ENCODE measurements around the gene BCCIP. TPM values are rescaled to one million over a fixed set of nuclear protein-coding genes. Genes with fewer than 3 reads are reported as not detected.

BCCIP gene
- total and polyA plus RNA-seq, 12 donors = 20.5 to 103 (median 38.8) TPM

DNA sequence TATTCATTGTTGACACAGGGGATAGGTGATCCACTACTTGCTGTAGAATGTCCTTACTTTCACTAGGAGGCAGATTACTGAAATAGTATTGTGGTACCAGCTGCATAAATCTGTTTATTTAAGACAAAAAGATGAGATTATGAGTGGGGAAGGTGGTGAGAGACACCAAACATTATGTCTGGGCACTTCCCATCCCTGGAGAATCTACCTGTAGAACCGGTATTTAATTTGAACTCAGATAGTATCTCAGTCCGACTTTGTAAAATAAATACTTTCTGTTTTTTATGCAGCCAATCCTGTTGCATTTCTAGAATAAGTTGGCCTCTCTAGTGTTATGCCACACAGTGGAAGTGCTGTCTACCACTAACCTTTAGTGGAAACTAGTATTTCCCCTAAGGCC is 13.4 kb downstream of the BCCIP start:
- intact Hi-C loops (cut with DNase I) = loop anchor here in 1 of 2 donors (10.0 kb wide), 1 partner anchor 92 kb away; no protein-coding TSS in a partner anchor
- WGBS, 4 donors = 88 to 94% (median 91%) methylated on average over 2 of the region's 2 CpGs
- Histone ChIP-seq H3K27ac (no peak overlapping the region), H3K27me3 (no peaks in the 10 kb centered on the region), H3K4me1 (replicated peaks in 1 of 2) (no peaks in the 10 kb centered on the region), H3K36me3 (replicated peaks in 1 of 2) (peaks cover 0 to 90% of the 10 kb centered on the region in 2 donors), H3K9me3 (replicated peaks in 1 of 3) (no peaks in the 10 kb centered on the region), H3K4me3 (no peak overlapping the region)
- DNase-seq = no peak
- TF ChIP-seq POLR2A (IDR thresholded peaks at IDR 0.05) = no peak
- TF ChIP-seq, protein P1, sequence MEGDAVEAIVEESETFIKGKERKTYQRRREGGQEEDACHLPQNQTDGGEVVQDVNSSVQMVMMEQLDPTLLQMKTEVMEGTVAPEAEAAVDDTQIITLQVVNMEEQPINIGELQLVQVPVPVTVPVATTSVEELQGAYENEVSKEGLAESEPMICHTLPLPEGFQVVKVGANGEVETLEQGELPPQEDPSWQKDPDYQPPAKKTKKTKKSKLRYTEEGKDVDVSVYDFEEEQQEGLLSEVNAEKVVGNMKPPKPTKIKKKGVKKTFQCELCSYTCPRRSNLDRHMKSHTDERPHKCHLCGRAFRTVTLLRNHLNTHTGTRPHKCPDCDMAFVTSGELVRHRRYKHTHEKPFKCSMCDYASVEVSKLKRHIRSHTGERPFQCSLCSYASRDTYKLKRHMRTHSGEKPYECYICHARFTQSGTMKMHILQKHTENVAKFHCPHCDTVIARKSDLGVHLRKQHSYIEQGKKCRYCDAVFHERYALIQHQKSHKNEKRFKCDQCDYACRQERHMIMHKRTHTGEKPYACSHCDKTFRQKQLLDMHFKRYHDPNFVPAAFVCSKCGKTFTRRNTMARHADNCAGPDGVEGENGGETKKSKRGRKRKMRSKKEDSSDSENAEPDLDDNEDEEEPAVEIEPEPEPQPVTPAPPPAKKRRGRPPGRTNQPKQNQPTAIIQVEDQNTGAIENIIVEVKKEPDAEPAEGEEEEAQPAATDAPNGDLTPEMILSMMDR (IDR thresholded peaks at IDR 0.05) = no peak

DNA sequence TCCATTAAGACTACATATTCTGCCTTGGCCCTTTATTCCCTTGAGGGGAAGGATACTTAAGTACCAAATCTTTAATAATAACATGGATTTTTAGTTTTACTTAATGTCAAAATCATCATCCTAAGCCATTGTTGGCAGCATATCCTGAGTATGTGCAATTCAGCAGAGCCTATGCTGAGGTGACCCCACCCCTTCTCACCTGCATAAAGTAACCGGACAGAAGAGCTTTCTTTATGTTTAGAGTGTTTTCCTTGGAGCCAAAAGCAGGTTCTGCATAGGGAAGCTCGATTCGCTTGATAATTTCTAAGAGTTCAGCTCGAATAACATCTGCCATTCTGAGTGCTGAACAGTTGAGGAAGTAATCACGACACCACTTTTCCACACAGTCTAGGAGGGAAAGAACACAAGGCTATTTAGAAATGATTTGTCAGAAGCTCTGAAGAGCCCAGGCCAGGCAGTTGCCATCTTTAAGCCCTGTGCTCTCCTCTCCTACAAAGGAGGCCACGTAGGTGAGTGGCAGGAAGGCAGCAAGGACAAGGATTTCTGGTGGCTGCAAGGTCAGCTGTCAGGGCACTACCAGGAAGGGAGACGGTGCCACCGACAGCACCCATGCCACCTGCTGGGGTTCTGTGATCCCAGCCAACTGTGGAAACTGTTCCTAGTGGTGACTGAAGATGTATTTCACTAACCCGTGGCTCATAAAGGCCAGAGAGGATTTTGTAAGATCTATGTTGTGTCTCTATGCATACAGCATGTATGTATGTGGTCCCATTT is 15.6 kb downstream of the BCCIP start:
- no peak for DNase-seq
- WGBS, 4 donors = 71 to 86% (median 79%) methylated on average over 7 to 9 of the region's 9 CpGs
- intact Hi-C loops (cut with DNase I) = loop anchor here in 1 of 2 donors (10.0 kb wide), 1 partner anchor 94 kb away; no protein-coding TSS in a partner anchor
- no peaks in the 10 kb centered on the region for H3K27me3 ChIP-seq
- H3K27ac ChIP-seq = no peak overlapping the region
- H3K4me3 ChIP-seq = no peak overlapping the region
- no peaks in the 10 kb centered on the region for H3K9me3 ChIP-seq (replicated peaks in 1 of 3)
- peaks cover 0 to 75% of the 10 kb centered on the region in 2 donors for H3K36me3 ChIP-seq (replicated peaks in 1 of 2)
- TF ChIP-seq, protein P1 (IDR thresholded peaks at IDR 0.05) = no peak
- TF ChIP-seq POLR2A (IDR thresholded peaks at IDR 0.05) = no peak
- peaks cover 0 to under 1% of the 10 kb centered on the region in 2 donors for H3K4me1 ChIP-seq (replicated peaks in 1 of 2)

DNA sequence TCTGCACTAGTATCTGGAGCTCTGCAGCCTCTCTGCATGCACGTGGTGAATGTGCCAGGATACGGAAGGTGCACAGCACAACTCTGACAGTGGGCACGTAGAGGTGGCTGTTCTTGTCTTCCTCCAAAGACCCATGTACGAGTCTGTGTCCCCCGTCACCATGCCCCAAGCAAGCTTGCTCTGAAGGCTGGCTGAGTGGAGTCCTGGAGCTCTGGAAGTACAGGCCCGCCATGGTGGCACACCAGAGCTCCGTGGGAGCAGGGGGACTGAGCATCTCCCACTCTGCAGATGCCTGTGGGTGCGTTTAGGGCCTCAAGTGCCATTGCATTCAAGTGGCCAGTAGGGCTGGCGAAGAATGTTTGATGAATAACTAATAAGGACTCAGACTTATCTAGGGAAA is 17.1 kb downstream of the BCCIP start:
- no peak for TF ChIP-seq POLR2A (IDR thresholded peaks at IDR 0.05)
- TF ChIP-seq, protein P1 (IDR thresholded peaks at IDR 0.05) = no peak
- intact Hi-C loops (cut with DNase I) = no loop called here
- DNase-seq = no peak
- WGBS, 4 donors = 93 to 98% (median 95%) methylated on average over 6 to 9 of the region's 9 CpGs
- H3K36me3 ChIP-seq (replicated peaks in 1 of 2) = peaks cover 0 to 69% of the 10 kb centered on the region in 2 donors
- H3K9me3 ChIP-seq (replicated peaks in 1 of 3) = no peaks in the 10 kb centered on the region
- H3K4me3 ChIP-seq = no peak overlapping the region
- no peaks in the 10 kb centered on the region for H3K27me3 ChIP-seq
- peaks cover 6 to 14% of the 10 kb centered on the region in 2 donors for H3K4me1 ChIP-seq (replicated peaks in 1 of 2)
- H3K27ac ChIP-seq = no peak overlapping the region

DNA sequence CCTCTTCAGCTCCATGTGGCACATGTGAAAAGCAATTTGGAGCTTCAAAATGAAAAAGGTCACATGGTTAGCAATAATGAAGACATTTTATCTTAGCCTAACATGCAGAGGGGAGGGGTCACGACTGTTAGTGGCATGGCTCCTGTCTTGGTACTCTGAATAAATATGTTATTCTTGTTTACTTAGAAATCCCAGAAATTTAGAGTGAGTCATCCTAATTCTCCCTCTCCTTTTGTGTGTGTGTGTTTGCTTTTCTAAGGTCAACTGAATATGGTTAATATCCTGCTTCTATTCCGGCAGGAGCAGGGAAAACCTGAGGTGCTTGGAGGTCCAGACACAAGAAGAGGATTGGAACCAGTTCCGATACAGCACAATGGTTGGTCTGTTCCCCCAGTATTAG is 17.6 kb downstream of the BCCIP start:
- Histone ChIP-seq H3K4me3 (no peak overlapping the region), H3K4me1 (replicated peaks in 1 of 2) (peaks cover 7 to 14% of the 10 kb centered on the region in 2 donors), H3K27me3 (no peaks in the 10 kb centered on the region), H3K9me3 (replicated peaks in 1 of 3) (no peaks in the 10 kb centered on the region), H3K36me3 (replicated peaks in 1 of 2) (peaks cover 0 to 65% of the 10 kb centered on the region in 2 donors), H3K27ac (no peak overlapping the region)
- TF ChIP-seq, protein P1 (IDR thresholded peaks at IDR 0.05) = no peak
- TF ChIP-seq POLR2A (IDR thresholded peaks at IDR 0.05) = no peak
- WGBS, 4 donors = 66 to 84% (median 71%) methylated on average over 3 of the region's 3 CpGs
- no peak for DNase-seq
- intact Hi-C loops (cut with DNase I) = no loop called here
